Thyroid gland (tissue), 4 donors: ENCODE measurements around the gene ASIC5.

Experiments used
- POLR2A ChIP-seq, 2 donors: fragments of 450-650 bp; IDR thresholded peaks; one replicate each; pipeline ENCODE4 v1.6.1; 2017; ENCODE audit warnings: antibody characterized with exemption in 2 of 2, mild to moderate bottlenecking in 2 of 2, moderate library complexity in 1 of 2
- TF ChIP-seq, protein P1 (sequence below), 6 experiments: fragments of 200-600 bp in 3 of 6; fragments of 450-650 bp in 3 of 6; sonication (generic) in 3 of 6; IDR thresholded peaks; one replicate each; pipeline ENCODE4 v1.5.1; 2016 to 2019; ENCODE audit warnings: antibody characterized with exemption in 6 of 6, mild to moderate bottlenecking in 2 of 6, inconsistent platforms in 1 of 6, moderate library complexity in 1 of 6

DNA sequence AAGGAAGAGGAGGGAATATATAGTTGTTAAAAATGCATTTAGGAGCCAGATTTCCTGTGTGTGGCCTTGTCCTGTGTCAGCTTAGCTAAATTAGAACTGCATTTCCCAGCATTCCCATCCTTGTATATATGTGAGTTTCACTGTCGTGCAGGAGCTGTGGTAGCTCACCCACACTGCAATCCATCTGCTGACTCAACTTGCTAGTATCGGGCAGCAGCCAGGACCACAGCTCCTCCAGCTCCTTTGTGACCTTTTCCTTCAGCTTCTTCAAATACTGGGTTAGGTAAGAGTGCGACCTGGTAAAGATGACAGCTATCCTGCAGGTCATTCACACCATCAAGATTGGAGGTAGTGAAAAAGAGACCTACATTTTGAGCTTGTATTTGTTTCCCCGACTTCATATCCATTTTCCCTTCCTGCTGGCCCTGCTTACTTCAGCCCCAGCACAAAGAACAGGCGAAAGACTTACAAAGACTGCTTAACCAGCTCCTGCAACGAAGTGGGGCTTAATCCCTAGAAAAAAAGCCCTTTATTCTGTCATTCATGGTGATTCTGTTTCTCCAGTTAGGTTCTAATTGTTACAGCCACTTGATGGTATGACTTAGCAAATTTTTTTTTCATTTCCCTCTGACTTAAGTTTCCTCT is 11.4 kb downstream of the ASIC5 start:
- TF ChIP-seq, protein P1, sequence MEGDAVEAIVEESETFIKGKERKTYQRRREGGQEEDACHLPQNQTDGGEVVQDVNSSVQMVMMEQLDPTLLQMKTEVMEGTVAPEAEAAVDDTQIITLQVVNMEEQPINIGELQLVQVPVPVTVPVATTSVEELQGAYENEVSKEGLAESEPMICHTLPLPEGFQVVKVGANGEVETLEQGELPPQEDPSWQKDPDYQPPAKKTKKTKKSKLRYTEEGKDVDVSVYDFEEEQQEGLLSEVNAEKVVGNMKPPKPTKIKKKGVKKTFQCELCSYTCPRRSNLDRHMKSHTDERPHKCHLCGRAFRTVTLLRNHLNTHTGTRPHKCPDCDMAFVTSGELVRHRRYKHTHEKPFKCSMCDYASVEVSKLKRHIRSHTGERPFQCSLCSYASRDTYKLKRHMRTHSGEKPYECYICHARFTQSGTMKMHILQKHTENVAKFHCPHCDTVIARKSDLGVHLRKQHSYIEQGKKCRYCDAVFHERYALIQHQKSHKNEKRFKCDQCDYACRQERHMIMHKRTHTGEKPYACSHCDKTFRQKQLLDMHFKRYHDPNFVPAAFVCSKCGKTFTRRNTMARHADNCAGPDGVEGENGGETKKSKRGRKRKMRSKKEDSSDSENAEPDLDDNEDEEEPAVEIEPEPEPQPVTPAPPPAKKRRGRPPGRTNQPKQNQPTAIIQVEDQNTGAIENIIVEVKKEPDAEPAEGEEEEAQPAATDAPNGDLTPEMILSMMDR (IDR thresholded peaks at IDR 0.05): no peak
- no peak for TF ChIP-seq POLR2A (IDR thresholded peaks at IDR 0.05)
